COR-L47 (cell line): ENCODE data around the gene WDR53.
"Not testable (repeated sequence)": the region's sequence is repeated elsewhere in the genome, so short reads cannot be mapped to it uniquely, and the experiment has no call there.

Source experiments
- DNase-seq: peaks from one replicate; lab custom pipeline; 2025; lab: John Stamatoyannopoulos, UW

Gene WDR53

DNA sequence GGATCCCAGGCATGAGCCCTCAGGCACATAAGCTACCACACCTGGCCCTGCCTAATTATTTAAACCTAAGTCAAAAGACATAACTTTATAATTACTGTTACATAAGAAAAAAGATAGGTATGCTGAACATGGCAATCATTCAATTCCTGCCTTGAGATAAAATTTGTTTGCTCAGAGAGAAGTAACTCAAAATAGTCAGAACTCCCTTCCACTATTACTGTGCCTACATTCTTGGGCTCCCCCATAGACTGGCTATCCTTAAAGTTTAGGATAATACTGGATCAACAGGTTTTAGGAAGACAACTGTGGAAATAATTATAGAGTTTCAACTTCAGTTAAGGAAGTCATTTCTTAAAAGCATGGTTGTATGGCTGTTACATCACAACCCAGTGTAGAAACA is 9.9 kb downstream of the WDR53 start:
- no peak for DNase-seq

DNA sequence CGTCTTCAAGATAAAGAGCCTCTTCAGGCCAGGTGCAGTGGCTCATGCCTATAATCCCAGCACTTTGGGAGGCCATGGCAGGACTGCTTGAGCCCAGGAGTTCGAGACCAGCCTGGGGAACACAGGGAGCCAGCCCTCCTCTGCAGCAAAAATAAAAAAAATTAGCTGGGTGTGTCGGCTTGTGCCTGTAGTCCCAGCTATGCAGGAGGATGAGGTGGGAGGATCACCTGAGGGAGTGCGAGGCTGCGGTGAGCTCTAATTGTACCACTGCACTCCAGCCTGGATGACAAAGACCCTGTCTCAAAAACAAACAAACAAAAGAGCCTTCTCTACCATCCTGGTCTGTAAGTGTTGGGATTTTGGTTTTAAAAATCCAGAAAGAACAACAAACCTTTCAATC is 11.1 kb downstream of the WDR53 start:
- DNase-seq: no peak

DNA sequence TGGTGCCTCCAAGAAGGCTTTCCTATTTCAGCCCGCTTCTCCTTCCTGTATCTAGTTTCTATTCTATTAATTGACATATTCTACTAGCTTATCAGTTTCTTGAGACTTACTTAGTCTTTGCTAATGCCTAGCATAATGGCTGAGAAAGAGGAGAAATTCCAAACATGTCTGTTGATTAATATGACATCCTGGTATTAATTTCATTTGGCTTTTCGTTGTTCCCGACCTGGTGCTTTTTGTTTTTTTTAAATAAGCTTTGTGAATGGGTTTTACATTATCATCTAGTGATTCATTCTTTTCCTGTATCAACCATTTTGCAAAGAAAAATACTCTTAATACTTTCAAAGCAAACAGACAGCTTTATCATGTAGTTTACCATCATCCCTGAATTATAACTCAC is 13.1 kb downstream of the WDR53 start:
- no peak for DNase-seq

- no peak for DNase-seq
Measured at GRCh38 chr3:196554205-196554604, 14.1 kb downstream of the WDR53 start.

- no peak for DNase-seq
Measured at GRCh38 chr3:196553551-196553950, 14.8 kb downstream of the WDR53 start.

- DNase-seq: no peak
Measured at GRCh38 chr3:196552253-196552652, 16.1 kb downstream of the WDR53 start.

DNA sequence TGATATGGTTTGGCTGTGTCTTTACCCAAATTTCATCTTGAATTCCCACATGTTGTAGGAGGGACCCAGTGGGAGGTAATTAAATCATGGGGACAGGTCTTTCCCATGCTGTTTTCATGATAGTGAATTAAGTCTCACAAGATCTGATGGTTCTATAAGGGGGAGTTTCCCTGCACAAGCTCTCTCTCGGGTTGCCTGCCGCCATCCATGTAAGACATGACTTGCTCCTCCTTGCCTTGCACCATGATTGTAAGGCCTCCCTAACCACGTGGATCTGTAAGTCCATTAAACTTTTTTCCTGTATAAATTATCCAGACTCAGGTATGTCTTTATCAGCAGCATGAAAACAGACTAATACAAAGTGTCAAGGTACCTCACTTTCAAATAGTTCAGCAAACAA is 18.2 kb downstream of the WDR53 start:
- not testable (repeated sequence) for DNase-seq

- DNase-seq: not testable (repeated sequence)
Measured at GRCh38 chr3:196549312-196549711, 19.0 kb downstream of the WDR53 start.

- no peak for DNase-seq
Measured at GRCh38 chr3:196547067-196547466, 21.3 kb downstream of the WDR53 start.

- DNase-seq: no peak
Measured at GRCh38 chr3:196546537-196546936, 21.8 kb downstream of the WDR53 start.

DNA sequence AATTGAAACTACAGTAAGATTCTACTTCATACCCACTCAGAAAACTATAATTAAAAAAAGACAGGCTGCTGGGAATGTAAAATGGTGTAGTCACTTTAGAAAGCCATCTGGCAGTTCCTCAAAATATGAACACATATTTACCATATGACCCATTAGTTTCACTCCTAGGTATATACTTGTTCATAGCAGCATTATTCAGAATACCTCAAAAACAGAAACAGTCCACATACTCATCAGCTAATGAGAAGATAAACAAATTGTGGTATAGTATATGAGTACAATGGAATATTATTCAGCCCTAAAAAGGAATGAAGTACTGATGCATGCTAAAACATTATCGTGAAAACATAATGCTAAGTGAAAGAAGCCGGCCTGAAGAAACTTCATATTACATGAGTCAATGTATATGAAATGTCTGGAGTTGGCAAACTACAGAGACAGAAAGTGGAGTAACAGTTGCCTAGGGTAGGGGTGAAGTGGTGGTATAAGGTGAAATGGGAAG is 23.8 kb downstream of the WDR53 start:
- no peak for DNase-seq

- no peak for DNase-seq
Measured at GRCh38 chr3:196541684-196542445, 26.5 kb downstream of the WDR53 start.

GRCh38 chr3:196537319-196537984 is 30.9 kb downstream of the WDR53 start:
- no peak for DNase-seq

GRCh38 chr3:196533260-196533681 is 35.1 kb downstream of the WDR53 start:
- DNase-seq: no peak

- no peak for DNase-seq
Measured at GRCh38 chr3:196531418-196531817, 36.9 kb downstream of the WDR53 start.

- peak; percentile 41 for DNase-seq
Measured at GRCh38 chr3:196528639-196529233, 39.6 kb downstream of the WDR53 start.

DNA sequence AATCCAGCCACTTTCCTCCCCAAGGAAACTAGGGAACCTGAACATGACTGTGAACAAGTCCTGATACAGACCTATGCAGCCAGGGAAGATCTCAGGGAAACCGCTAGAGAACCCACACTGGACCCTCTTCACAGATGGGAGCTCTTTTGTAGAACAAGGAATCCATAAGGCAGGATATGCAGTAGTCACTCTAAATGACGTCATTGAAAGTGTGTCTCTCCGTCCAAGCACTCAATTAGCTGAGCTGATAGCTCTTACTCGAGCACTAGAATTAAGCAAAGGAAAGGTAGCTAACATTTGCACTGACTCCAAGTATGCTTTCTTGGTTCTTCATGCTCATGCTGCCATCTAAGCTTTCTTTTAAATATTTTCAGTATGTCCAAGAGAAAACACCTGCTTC is 43.2 kb downstream of the WDR53 start:
- no peak for DNase-seq

- no peak for DNase-seq
Measured at GRCh38 chr3:196524527-196524926, 43.8 kb downstream of the WDR53 start.

DNA sequence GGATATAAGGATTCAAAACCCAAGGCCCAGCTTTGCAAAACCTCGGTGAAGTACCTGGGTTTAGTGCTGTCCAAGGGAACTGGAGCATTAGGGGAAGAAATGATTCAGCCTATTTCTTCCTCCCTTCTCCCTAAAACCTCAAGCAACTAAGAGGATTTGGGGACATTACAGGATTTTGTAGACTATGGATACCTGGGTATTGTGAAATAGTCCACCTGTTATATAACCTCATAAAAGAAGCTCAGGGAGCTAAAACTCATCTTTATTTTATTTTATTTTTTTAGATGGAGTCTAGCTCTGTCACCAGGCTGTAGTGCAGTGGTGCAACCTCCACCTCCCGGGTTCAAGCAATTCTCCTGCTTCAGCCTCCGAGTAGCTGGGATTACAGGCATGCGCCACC is 44.5 kb downstream of the WDR53 start:
- no peak for DNase-seq

DNA sequence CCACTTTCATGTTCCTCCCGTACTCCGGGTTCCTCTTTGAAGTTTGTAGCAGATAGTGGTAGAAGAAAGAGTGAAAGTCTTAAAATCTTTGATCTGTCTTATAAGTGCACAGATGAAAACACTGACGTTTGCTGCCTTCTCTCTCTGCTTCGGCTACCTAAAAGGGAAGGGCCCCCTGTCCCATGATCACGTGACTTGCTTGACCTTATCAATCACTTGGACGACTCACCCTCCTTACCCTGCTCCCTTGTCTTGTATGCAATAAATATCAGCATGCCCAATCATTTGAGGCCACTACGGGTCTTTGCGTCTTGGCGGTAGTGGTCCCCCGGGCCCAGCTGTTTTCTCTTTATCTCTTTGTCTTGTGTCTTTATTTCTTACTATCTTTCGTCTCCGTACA is 47.1 kb downstream of the WDR53 start:
- not testable (repeated sequence) for DNase-seq

DNA sequence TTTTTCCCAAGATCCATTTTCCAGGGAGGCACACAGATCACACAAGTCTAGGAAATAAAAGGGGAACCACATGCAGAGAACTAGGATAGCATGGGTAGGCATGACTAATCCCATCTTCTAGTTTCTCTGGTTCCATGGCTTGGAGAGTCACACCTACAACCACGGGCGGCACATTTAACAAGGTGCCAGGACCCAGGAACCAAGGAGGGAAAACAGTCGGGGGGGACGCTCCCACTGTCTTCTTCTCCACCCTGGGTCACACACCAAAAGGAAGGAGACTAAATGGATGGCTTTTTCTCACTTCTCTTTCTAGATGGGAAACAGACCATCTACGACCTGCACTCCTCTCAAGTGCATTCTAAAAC is 48.7 kb downstream of the WDR53 start:
- no peak for DNase-seq

DNA sequence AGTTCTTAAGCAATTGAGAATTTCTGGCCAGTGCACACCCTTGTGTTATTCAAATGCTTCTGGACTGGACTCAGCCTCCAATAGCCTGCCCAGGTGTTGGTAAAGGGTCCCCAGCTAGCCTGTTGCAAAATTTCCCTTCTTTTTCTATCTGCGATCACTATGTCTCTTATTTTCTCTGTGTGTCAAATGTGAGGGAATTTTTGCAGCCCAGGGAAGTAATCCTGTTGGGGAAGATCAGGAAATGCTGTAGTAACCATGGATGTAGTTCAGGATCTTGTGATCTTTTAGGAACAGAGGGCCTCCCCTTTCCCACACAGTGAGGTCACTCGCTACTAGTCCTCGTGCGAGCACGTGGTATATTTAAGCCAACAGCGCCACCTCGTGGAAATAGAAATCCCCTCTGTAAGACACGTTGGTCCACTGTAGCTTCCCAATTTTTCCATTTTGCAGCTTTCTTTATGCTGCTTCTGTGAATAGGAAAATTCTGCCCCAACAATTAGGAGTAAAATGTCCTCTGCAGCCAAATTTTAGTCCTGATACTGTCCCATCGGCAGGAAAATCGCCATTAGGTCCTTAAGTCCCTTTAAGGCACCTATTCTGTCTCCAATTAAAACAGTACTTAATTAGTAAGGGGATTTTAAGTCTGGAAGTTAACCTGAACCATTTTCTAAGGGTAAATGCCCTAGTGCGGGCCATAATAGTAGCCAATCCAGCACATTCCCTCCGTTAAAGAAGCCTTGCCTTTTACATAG is 49.2 kb downstream of the WDR53 start:
- DNase-seq: peak; percentile 74
